ENCODE measurements around the gene DFFB. TPM values are rescaled to one million over a fixed set of nuclear protein-coding genes. Genes with fewer than 3 reads are reported as not detected.

Gene DFFB
- total RNA-seq, 1 donor from 2014 or later: 8.5 TPM

DNA sequence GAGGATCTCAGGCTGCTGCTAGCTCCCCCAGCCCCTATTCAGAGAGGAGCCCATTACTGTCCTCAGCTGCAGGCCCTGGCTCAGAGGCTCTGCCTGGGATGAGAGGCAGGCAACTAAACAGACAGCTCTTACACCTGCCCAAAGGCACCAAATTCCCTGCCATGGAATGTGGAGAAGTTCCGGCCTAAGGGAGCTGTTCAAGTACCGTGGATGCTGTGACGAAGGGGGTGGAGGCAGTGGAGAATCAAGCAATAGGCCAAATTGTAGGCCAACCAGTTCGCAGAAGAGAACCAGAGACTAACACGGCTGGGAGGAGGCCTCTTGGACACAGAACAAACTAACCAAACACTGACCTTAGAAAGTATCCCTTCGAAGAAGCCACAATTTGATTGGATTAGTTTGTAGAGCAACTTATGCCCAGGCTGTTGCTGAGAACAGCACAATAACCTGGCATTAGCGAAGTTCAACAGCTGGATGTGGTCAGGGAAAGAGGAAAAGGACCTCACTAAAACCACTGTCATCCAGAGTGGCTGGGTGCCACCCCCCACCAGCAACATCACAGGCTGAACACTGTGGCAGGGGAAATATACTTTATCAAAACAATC is 39.2 kb downstream of the DFFB start:
- H3K4me3 ChIP-seq: no peak overlapping the region
- no peaks in the 10 kb centered on the region for H3K9me3 ChIP-seq
- TF ChIP-seq, protein P1, sequence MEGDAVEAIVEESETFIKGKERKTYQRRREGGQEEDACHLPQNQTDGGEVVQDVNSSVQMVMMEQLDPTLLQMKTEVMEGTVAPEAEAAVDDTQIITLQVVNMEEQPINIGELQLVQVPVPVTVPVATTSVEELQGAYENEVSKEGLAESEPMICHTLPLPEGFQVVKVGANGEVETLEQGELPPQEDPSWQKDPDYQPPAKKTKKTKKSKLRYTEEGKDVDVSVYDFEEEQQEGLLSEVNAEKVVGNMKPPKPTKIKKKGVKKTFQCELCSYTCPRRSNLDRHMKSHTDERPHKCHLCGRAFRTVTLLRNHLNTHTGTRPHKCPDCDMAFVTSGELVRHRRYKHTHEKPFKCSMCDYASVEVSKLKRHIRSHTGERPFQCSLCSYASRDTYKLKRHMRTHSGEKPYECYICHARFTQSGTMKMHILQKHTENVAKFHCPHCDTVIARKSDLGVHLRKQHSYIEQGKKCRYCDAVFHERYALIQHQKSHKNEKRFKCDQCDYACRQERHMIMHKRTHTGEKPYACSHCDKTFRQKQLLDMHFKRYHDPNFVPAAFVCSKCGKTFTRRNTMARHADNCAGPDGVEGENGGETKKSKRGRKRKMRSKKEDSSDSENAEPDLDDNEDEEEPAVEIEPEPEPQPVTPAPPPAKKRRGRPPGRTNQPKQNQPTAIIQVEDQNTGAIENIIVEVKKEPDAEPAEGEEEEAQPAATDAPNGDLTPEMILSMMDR (IDR thresholded peaks at IDR 0.05): no peak
- H3K4me1 ChIP-seq: peaks cover 8% of the 10 kb centered on the region
- peaks cover 6% of the 10 kb centered on the region for H3K36me3 ChIP-seq
- intact Hi-C loops (cut with DNase I): no loop called here
- no peaks in the 10 kb centered on the region for H3K27me3 ChIP-seq
- DNase-seq: no peak
- no peak for ATAC-seq
- no peak overlapping the region for H3K27ac ChIP-seq

DNA sequence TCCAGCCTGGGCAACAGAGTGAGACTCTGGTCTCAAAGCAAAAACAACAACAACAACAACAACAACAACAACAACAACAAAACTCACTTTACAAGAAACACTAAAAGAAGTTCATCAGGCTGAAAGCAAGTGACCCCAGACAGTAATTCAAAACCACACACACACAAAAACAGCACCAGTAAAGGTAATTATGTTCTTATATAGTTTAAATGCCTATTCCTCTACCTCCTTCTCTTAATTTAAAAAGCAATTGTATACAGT is 41.1 kb downstream of the DFFB start:
- DNase-seq (no peak), ATAC-seq (no peak)
- Histone ChIP-seq H3K9me3 (no peaks in the 10 kb centered on the region), H3K27me3 (no peaks in the 10 kb centered on the region), H3K27ac (no peak overlapping the region), H3K4me1 (peaks cover 9% of the 10 kb centered on the region), H3K36me3 (peaks cover 5% of the 10 kb centered on the region), H3K4me3 (no peak overlapping the region)
- intact Hi-C loops (cut with DNase I): no loop called here
- TF ChIP-seq, protein P1 (IDR thresholded peaks at IDR 0.05): no peak

DNA sequence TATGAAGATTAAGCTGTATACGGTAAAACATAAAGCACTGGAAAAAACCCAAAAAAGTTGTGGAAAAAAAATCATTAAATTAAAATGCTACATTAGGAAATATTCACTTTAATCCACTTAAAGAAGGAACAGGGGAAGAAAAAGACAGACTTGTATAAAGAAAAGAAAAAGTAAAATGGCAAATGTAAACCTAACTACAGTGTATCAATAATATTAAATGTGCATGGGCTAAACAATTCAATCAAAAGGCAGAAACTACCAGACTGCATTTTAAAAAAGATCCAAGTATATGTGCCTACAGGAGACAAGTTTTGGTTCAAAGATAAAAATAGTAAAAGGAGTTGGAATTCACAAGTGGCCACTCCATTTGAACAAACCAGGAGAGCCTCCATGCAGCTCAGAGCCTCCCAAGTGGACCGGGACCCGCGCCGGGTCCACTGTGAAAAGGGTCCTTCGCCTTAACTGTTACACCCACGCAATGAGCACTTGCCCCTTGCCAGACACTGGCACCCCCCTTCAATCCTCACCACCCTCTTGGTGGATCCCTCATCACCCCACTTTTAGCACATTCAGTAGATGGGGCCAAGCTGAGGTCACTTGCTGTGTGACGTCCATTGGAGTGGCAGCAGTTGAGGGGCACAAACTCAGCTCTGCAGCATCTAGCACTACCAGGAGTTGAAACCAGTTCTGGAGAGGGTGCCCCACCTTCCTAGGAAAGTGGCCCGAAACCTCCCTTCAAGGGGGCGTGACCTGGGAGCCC is 41.9 kb downstream of the DFFB start:
- Histone ChIP-seq H3K9me3 (no peaks in the 10 kb centered on the region), H3K27ac (peak overlapping the region; percentile 97), H3K4me3 (peak overlapping the region; percentile 90), H3K4me1 (peaks cover 9% of the 10 kb centered on the region), H3K27me3 (no peaks in the 10 kb centered on the region), H3K36me3 (peaks cover 5% of the 10 kb centered on the region)
- intact Hi-C loops (cut with DNase I): no loop called here
- ATAC-seq (no peak), DNase-seq (no peak)
- TF ChIP-seq, protein P1 (IDR thresholded peaks at IDR 0.05): peak; percentile 14

- H3K27ac ChIP-seq: peak overlapping the region; percentile 97
- intact Hi-C loops (cut with DNase I): no loop called here
Observed at GRCh38 chr1:3899754-3900149, 42.5 kb downstream of the DFFB start.

GRCh38 chr1:3900150-3900968 is 43.1 kb downstream of the DFFB start, which contains the start of gene C1orf174:
C1orf174 (minus strand) TSS chr1:3900272; CDS start chr1:3900186, 86 bp downstream.
- H3K4me3 ChIP-seq: peak within 1 kb of the TSS; percentile 90
- peak; percentile 89 for ATAC-seq
- H3K36me3 ChIP-seq: no peaks in the 10 kb centered on the region
- TF ChIP-seq, protein P1 (IDR thresholded peaks at IDR 0.05): no peak
- peak within 1 kb of the TSS; percentile 97 for H3K27ac ChIP-seq
- intact Hi-C loops (cut with DNase I): no loop called here
- DNase-seq: peak; percentile 96
- no peaks in the 10 kb centered on the region for H3K27me3 ChIP-seq
- no peaks in the 10 kb centered on the region for H3K9me3 ChIP-seq
- H3K4me1 ChIP-seq: peaks cover 9% of the 10 kb centered on the region

More at GRCh38 chr1:3899754-3900149, 42.5 kb downstream of the DFFB start:
- no peaks in the 10 kb centered on the region for H3K9me3 ChIP-seq
- peaks cover 5% of the 10 kb centered on the region for H3K36me3 ChIP-seq
- peak overlapping the region; percentile 90 for H3K4me3 ChIP-seq
- no peaks in the 10 kb centered on the region for H3K27me3 ChIP-seq
- H3K4me1 ChIP-seq: peaks cover 9% of the 10 kb centered on the region
- DNase-seq: no peak
- ATAC-seq: no peak
- TF ChIP-seq, protein P1 (IDR thresholded peaks at IDR 0.05): peak; percentile 1
